Stimulated activated CD4-positive, alpha-beta T cell treated with anti-CD3 and anti-CD28 coated beads, Interleukin-2, amount 100 ng/mL, for 24 hours (primary cell): Measurements from ENCODE around the gene HIC1.
A peak's percentile ranks its signal among the peaks of the same experiment; 100 is the strongest.

Experiments
- DNase-seq, 2 donors: peaks; one replicate each; pipeline ENCODE4 v3.0.0-alpha.2; 2020

Gene HIC1

DNA sequence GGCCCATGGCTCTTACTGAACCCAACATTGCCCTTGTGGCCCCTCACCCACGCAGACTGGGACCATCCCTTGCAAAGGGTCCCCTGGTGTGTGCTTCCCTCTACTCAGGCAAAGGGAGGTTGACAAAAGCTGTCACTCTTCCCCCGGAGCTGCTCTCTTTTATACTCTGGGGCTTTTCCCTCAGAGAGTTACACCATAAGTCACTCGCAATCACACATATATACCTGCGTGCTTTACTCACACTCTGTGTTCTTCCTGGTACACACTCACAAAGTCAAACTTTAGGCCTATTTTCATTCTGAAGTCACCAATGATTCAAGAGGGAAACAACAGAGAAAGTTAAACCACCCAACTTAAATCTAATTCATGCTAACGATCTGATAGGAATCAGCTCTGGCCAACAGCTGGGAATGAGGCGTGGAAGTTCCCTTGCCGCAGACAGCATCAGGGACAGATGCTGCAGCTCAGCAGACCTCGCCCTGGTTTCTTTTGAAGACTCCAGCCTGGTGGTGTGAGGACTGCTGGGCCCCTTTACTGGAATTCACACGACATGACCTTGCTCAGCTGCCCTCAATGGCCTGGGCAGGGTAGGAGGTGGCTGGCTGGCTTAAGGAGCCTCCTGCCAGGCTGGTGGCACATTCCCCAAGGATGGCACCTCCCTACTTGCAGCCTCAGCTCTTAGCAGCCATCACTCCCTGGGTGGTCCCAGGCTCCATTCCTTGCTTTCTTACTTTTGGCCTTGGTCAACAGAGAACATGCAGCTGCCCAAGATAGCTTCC, 27.3 kb downstream of the HIC1 start:
- no peak for DNase-seq

DNA sequence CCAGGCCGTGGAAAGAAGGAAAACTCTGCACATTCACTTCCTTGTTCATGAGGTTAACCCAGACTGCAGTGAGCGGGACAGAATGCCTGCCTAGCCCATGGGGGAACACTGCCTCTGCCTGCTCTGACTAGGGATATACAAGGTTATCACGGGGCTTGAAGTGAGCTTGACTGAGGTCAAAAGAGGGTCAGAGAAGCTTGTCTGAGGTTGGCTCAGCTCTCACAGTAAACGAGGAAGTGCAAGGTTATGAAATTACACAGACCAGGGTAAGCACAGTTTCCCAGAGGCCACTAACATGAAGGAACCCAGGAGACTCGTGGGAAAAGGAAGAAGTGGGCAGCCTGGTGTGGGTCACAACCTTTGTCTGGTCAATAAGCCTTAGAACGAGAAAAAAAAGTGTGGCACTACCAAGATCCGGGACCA, 28.7 kb downstream of the HIC1 start:
- no peak for DNase-seq

DNA sequence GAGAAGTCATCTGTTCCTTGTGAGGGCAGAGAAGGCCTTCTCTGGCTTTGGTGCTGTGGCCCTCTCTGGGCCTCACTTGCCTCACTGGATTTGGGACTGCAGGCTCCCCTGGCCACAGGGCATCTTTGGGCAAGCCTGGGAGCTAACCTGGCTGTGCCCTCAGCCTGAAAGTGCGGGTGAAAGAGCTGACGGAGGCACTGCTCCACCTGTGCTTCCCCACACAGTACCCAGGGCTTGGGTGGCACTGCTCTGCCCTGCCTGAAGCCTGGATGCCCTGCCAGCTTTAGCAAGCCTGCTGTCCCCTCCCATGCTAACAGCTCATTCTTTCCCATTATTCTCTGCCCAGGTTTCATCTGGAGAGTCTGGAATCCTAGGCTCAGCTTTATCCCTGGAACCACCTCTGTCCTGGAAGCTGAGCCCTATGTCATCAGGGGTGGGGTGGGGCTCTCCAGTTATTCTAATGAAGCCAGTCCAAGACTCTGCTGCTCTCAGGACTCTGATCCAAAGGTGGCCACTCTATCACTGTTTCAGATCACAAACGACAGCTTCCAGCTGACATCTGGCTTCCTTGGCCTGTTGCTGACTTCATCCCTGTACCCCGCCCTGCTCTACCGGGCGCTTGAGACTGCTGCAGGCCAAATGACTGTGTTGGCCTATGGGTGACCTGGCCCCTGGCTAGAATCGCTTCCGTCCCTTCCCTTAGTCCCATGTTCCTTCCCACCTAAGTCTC, 29.3 kb downstream of the HIC1 start:
- no peak for DNase-seq

DNA sequence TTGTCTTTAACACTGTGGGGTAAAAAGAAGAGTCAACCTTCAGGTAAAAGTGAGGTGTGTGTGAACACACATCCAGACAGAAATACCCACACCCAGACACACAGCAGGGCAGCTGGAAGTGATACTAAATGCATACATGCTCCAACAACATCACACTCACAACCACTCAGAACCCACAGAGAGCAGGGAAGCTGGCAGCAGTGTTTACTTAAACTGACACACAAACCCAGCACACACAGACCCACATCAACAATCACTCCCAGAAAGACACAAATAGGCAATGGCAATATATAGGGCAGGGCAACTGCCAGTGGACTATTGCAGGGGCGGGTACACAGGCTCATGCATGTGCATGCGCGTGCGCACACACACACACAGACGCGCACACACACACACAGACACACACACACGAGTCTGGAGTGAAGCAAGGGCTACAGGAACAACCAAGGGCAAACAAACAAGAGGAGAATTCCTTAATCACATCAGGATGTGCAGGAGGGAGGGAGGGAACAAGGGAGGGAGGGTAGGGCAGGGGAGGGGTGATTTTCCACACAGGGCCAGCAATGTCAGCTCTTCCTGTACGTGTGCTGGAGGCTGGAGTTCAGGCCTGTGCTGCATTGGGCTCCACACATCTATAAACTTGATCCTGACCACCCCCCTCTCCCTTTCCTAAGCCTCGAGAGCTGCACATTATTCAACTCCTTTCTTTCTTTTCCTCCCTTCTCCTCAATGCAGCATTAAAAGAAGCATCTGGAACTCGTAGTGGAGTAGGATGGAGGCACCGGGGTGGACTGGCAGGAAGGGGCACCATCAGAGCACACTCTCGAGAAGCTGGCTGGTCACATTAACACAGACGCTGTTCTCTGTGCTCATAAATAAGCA, 30.1 kb downstream of the HIC1 start:
- DNase-seq: no peak

DNA sequence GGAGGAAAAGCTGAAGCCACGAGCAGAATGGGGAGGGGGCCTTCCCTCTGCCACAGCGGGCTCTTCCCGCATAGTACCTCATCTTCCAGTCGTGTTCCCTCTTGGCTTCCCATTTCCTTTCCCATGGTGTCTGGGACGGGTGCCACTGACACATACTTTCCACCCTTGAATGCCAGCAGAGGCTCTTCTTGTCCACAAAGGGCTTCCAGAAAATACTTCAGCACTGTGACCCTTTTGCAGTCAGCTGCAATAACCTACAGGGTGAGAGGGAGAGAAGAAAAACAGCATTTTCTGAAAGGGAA, 30.7 kb downstream of the HIC1 start:
- DNase-seq: no peak

DNA sequence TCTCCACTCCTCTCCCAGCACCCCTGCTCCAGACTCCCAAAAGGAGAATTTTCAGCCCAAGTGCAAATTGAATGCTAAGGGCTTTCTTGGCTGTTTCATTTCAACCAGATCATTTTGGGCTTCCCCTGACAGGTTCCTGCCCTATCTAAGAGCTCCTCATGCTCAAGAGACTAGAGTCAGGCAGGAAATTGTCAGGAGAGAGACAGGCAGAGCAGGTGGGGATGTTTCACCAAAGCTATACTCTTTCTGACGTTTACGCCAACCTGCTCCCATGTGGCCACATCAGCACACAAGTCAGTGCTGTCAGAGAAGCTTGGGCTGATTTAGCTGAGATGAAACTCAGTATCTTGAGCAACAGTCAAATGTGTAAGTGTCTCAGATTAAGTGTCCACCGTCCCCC, 31.4 kb downstream of the HIC1 start:
- DNase-seq: no peak

DNA sequence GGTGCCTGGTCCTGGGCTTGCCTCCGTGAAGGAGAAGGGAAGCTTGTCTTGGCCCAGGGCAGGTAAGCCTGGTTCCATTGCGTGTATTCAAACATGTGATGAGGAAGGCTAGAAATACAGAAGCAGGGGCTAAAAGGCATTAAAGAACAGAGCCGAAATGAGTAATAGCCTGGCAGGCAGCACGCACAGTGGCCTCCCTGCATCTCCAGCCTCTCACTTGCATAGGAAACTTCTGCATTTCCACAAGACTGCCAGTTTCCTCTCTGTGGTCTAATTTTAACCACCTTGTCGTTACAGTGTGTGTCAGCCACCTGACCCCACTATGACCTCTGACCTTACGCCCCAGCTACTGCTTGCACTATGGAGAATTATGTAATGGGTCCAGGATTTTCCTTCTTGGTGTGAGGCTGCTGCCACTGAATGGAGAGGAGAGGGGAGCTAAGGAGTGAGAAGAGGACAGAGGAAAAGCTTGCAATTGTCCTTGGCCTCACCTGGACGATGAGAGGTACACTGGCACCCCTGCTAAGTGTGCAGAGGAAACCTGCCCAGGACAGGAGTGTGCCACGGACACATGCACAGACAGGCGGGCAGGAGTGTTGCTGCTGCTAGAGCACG, 32.8 kb downstream of the HIC1 start:
- DNase-seq: peak; percentile 60 to 64

DNA sequence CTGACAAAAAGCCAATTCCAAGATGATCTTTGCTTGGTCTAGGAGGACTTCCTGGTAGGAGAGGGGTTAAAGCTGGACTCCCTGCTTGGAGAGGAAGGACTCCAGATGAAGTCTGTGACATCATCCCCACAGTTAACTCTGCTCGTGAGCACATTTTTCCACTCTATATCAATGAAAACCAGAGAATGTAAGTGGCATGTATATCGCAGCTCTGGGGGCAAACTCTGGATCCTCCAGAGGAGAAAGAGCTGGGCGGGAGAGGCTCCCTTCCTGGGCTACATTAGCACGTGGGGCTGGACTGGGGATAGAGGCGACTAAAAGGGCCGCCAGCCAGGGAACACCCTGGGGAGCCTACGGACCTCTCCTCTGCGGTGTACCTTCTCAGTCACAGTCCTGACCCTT, 34.1 kb downstream of the HIC1 start:
- peak in 1 of 2 donors; percentile 22 for DNase-seq

DNA sequence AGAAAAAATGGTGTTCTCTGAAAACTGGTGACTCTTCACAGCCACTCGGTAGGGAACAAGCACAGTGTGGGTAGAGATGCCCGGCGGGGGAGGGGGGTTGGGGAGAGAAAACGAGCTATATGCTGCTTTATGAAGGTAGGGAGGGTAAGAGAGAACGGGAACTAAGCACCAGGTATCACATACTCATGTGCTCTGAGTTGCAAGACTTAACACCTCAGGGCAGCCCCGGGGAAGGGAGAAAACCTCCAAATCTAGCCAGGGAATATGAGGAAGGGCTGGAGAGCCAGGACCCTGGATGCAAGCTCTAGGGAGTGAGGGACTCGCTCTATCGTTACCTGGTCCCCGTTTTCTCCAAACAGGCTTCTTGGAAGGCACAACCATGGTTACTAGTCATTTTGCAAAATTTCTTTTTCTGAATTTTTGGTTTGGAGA, 35.3 kb downstream of the HIC1 start:
- DNase-seq: peak; percentile 30 to 44

DNA sequence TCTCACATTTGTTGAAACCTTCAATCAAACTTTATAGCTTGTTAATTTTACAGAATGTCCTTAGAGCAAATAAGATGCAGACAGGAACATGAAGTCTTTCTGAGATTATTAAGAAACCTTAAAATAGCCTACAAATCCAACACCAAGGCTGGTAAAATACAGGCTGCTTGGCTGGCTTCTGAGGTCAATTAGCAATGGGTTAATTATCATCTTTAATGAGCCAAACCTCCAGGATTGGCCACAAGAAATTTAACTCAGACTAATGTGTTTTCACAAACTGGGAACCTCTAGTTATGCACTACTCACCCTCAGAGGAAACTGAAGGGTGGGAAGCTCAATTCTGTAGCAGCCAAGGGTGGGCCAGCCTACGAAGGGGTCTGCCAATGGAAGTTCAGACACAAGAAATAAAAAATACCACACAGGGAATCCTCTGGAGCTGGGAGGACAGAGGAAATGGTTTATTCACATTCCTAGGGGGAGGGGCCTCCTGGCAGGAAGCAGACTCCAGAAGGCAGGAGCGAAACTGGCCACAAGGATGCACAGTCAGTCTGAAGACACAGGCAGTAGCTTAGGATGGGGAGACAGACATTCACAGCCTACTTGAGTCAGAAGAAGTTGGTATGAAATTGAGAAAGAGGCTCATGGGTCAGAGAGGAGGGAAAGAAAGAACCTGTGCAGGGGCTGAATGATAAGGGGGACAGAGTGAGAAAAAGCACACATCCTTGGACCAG, 36.1 kb downstream of the HIC1 start:
- DNase-seq: no peak

DNA sequence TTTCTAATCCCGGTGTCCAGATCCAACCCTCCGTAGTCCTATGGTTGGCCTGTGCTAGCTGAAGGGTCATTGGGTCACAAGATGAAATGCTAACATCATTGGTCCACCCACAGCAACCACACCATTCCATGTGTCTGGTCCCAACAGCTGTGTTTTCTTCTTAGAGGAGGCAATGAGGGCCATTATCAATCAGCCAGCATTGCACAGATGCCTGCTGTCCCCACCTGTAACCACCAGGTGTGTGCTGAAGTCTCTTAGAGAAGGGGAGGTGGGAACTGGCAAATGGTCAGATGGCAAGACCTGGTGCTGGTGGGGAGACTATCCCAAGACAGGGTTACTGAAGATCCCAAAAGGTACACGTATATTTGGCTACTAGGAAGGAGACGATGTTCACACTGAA, 37.4 kb downstream of the HIC1 start:
- DNase-seq: no peak

DNA sequence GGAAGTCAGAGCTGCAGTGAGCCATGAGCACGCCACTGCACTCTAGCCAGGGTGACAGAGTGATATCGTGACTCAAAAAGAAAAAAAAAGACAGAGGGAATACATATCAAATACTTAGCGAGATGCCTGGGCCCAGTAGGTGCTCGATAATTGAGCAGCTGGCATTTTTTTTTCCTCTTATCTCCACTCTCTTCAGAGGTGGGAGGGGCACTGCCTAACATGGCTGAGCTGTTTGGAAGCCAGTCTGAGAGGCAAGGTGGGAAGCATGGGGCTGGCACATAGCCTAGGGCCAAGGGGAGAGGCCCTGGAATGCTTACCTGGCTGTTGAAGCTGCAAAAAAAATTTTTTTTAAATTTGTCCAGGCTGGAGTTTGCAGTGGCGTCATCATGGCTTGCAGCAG, 38.4 kb downstream of the HIC1 start:
- DNase-seq: no peak

DNA sequence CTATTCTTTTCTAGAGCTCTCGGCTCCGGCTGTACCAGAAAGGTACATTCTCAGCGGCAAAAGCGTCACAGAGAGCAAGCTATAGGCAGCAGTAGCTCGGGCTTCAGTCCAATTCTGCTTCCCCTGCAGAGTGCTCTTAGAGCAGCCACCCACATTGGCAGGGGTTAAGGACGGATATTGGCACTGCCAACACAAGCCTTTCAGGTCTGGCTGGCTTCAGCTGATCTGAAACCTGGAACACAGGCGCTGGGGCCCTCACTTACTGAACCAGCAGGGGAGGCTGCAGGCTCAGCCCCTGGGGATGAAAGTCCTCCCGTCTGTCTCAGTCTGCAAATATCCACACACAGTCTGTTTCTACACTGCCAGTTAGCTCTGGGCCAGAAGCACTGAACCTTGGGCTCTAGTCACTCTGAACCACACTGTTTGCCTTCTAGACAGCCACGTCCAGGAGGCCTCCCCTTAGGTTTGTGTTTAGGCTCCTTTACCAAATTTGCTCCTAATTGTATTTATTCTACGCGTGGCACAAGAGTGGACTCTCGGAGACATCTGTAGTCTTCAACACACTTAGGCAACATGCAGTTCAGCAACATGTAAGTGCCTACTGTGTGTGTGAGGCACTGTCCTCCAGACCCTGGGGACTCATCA, 40.1 kb downstream of the HIC1 start:
- DNase-seq: no peak

DNA sequence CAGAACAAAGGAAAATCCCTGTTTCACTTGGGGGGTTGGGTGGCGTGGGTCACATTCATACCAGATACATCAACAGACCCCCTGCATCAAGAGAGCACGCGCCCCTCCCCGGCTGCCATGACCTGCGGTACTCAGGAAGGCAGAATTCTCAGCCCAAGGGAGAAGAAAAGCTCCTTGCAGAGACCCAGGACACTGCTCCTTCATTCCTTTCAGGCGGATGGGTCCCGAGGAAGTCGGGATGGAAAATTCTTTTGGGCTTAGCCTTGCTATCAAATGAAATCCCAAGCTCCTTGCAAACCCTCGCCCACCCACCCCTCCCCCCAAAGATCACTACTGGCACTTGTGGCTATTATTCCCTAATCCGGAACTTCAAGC, 40.6 kb downstream of the HIC1 start:
- no peak for DNase-seq

DNA sequence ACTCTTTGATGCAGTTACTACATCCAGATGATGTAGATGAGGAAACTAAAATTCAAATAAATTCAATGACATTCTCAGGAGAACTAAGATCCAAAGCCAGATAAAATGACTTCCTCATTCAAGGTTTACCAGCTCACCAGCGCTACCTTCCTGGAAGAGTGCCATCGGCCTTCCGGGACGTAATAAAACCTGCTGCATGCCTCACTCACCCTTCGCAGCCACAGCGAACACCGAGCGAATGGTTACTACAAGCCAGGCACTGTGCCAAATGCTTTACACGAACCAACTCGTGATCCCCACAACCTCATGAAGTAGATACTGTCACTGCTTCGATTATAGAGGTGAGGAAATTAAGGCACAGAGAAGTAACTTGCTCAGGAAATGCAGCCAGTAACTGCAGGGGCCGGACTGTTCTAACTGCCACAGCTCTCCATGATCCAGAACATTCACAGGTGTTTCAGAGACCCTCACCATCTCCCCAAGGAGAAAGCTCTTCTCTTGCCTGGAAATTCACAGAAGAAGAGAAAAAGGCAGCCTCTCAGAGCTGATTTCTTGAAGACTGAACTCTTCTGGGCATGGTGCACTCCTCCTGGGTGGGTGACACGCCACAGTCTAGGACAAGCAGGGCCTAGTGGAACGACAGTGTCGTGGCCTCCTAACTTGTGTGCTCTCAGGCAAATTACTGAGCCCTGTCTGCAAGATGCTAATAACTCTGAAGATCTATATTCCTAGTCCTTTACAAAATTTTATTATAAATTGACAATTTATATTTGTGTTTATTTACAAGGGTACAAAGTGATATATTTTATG, 46.8 kb downstream of the HIC1 start:
- peak; percentile 31 to 56 for DNase-seq

DNA sequence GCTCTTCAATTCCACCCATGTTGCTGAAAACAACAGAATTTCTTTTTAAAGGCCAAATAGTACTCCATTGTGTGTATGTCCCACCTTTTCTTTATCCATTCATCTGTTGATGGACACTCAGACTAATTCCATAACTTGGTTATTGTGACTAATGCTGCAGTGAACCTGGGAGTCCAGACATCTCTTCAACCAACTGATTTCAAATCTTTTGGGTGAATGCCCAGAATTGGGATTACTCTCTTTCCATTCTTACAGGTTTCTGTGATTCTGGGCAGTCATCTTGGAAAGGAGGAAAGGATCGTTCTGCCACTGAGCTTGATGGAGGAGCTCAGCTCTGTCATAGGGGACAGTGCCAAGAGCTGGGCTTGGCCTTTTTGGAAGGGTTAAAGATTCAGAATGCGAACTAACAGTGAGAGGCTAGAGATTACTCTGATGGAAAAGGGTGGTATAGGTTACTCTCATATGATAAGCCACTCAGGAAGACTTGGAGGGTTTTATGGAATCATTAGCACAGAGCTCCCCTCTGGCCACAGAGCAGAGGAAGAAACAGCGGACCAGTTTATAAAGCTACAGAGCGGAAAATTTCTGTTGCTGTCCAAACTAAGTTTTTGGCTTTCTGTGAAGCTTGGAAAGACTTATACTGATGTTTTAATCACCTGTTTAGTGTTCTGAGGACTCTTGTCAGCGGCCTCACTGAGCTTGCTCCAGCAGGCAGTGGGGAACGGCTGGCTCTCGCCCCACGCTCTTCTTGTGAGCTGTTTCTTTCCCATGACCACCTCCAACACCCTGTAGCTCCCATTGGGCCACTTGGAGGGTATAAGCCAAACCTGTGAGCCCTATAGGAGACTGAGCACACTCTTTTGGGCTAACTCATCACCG, 48.3 kb downstream of the HIC1 start:
- DNase-seq: no peak

DNA sequence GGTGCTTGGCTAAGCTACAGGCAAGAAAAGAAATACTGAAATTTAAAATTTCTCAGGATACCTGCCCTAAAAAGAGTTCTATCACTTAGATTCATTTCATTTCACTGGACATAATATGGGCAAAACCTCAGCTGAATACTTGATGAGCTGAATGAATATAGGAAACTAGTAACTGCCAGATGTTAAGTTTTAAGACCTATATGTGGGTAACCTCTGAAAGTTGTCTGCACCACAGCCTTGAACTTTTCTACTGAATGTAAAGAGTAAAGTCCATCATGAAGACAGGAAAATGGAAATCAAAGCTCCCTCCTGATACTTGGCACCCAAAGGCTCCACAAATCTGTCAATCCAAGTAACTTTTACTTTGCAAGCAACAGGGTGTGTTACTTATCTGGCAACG, 50.8 kb downstream of the HIC1 start:
- DNase-seq: no peak

DNA sequence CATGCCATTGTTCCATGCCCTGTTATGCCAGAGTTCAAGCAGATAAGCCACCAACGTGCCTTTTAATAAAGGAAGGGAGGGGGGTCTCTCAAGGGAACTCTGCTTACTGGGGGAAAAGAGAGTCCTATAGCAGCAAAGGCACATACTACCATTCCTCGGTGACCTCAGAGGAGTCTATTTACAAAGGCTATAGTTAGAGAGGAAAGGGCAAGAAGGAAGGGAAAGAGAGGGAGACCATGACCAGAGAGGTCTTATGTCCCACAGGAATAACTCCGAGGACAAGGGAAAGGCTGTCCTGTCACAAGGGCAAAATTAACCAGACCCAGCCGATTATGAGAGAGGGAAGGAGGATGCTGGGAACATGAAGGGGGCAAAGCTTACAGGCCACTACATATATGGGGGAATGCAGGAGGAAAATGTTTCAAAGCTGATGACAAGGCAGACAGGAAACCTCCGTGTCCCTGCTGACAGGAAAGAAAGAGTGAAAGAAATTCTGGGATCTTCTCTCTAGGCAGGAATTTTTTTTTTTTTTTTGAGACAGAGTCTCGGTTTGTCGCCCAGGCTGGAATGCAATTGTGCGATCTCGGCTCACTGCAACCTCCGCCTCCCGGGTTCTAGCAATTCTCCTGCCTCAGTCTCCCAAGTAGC, 51.5 kb downstream of the HIC1 start:
- DNase-seq: no peak

DNA sequence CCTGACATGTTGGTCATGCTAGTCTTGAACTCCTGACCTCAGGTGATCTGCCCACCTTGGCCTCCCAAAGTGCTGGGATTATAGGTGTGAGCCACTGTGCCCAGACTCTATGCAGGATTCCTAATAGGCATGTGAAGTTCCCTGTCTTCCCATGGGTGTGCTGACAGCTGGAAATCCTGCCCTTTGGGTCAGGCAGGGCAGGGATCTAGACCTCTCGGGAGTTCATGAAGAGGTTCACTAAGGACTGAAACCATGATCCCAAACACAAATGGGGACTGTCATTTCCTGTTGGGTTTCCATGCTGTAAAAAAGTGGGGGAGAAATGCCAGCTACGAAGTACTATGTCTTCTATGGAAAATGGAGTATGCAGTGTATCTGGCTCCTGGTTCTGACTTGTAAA, 52.1 kb downstream of the HIC1 start:
- no peak for DNase-seq

DNA sequence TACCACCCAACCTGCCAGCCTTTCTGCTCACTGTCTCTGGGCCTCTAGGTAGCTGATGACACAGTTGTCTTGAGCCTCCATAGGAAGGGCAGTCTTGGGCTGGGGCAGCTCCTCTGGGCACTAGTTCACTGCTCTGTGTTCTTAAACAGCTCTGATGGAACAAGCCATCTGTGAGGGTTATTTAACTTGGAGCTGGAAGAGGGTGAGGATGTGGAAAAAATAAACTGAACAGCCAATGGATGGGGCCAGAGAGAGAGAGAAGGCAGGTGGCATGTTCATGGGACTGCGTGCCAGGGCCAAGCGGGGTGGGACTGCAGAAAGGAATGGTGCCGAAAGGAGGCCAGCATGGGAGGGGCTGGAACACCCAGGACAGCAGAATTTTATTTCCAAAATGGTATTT, 52.6 kb downstream of the HIC1 start:
- DNase-seq: no peak
